Activated naive CD4-positive, alpha-beta T cell treated with anti-CD3 and anti-CD28 coated beads, Interleukin-2, amount 10 ng/mL, durations not matched to agents 5 hours and 36 hours (primary cell): ENCODE measurements around the gene THAP8. TPM values are rescaled to one million over a fixed set of nuclear protein-coding genes. Genes with fewer than 3 reads are reported as not detected.

Experiments used
- total RNA-seq, 2 experiments: library from RNA; stranded (reverse); gene quantifications; one replicate each; pipeline ENCODE4 v1.2.3, GENCODE V29; 2021

The THAP8 gene, protein sequence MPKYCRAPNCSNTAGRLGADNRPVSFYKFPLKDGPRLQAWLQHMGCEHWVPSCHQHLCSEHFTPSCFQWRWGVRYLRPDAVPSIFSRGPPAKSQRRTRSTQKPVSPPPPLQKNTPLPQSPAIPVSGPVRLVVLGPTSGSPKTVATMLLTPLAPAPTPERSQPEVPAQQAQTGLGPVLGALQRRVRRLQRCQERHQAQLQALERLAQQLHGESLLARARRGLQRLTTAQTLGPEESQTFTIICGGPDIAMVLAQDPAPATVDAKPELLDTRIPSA
- 1 to 10 TPM; 5.7 to 6.4 TPM for total RNA-seq

DNA sequence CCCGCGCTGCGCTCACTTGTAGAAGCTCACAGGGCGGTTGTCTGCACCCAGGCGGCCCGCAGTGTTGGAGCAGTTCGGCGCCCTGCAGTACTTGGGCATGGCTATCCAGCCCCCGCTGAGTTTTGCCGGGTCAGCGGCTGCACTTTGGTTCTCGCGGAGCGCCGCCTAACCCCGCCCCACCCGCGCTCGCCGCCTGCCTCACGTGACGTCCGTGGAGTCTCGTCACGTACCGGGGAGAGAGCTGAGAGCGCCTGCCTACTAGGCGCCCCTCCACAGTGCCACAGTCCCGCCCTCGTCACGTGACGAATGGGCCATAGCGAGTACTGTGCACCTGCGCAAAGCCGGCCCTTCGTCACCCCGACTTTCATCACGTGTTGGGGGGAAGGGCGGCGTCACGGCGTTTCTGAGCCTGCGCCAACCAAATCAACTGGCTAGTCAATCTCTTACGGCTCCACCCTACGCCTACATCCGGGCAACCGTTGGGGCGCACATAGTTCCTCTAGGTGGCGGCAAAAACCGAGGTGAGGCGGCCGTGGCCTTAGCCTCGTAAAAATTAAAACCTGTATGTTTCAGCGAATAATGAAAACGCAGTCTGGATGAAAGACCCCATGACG is at the start of gene THAP8:
Gene THAP8, minus strand, starts transcription at position 167 of the 614 bp plus-strand sequence. Its CDS starts 68 bp downstream, at position 99.

DNA sequence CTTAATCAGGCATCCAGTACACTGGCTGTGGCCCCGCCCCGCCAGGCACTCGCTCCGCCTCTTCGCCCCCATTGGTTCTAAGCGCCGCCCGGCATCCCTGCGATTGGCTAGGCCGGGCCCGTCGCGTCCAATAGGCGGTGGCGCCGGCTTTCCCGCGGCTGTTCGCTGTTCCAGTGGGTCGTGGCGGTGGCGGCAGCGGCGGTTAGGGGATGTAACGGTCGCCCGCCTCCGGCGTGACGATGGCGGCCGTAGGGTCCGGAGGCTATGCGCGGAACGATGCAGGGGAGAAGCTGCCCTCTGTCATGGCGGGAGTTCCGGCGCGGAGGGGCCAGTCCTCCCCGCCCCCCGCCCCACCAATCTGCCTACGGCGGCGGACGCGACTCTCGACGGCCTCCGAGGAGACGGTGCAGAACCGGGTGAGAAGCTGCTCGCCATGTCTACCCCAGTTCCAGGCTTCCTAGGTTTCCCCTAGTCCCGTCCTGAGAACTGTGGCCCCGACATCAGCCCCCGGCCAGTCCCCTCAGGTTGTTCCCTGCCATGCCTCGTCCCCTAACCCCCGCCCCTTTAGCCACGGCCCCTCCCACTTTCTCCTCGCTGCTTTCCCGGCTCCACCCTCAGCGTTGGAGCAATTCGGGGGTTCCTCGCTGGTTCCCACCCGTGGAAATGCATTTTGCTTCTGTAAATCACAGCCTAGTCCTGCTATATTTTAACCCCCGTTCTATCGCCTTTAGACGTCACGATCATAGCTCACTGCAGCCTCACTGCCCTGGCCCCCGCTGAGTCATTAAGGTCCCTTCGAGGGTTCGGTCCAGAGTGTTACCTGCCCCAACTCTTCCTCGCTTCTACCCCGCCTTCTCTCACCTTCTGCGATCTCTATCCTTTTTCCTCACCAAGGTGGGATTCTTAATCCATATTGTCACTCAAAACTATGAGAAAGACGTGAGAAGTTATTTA is 925 bp upstream of the THAP8 start, which contains the start of gene WDR62:
Gene WDR62, plus strand, starts transcription at position 165 of the 954 bp plus-strand sequence. Its CDS starts 75 bp downstream, at position 240.

DNA sequence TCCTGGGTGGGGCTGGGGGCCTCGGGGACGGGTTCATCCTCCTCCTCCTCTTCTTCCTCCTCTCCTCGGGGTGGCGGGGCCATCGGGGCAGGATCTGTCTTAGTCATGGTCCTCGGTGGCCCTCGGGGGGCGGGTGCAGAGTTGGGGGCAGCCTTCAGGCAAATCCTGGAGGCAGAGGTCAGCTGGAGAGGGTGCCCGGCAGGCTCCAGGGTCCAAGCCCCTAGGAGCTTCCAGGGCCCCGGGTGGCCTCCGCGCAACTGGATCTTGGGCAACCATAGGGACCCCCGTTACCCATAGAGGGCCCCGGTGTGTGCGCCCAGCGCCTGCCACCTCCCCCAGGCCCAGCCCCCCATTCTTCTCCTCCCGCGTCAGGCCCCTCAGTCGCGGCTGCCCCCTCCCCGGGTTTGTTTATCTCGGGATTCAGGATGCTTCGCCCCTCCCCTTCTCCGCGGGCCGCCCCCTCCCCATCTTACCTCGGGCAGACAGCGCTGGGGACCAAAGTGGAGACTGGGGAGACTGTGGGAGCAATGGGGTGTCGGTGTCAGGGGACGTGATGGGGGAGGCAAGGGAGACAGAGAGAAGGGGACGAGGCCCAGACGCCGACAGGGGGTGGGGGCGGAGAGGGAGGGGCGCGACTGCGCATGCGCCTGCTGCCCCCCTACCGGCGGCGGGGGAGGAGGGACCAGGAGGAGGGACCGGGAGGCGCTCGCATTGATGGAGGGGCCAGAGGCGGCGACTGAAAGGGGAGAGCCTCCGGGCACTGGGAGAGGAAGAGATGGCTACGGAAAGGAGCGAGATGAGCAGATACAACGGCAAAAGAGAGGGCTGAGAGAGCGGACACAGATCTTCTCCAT is 21.6 kb downstream of the THAP8 start, which contains the start of gene CLIP3:
Gene CLIP3, minus strand, starts transcription at position 623 of the 854 bp plus-strand sequence. Its CDS starts 516 bp downstream, at position 107.

GRCh38 chr19:36014012-36014924 is 39.8 kb downstream of the THAP8 start, which contains the start of gene ALKBH6:
ALKBH6 (minus strand) TSS chr19:36014213; CDS start chr19:36013397, 816 bp downstream.

GRCh38 chr19:36008336-36008978 is 45.6 kb downstream of the THAP8 start, which contains the start of gene SYNE4:
SYNE4 (minus strand) TSS chr19:36008813; CDS start chr19:36008681, 132 bp downstream.

DNA sequence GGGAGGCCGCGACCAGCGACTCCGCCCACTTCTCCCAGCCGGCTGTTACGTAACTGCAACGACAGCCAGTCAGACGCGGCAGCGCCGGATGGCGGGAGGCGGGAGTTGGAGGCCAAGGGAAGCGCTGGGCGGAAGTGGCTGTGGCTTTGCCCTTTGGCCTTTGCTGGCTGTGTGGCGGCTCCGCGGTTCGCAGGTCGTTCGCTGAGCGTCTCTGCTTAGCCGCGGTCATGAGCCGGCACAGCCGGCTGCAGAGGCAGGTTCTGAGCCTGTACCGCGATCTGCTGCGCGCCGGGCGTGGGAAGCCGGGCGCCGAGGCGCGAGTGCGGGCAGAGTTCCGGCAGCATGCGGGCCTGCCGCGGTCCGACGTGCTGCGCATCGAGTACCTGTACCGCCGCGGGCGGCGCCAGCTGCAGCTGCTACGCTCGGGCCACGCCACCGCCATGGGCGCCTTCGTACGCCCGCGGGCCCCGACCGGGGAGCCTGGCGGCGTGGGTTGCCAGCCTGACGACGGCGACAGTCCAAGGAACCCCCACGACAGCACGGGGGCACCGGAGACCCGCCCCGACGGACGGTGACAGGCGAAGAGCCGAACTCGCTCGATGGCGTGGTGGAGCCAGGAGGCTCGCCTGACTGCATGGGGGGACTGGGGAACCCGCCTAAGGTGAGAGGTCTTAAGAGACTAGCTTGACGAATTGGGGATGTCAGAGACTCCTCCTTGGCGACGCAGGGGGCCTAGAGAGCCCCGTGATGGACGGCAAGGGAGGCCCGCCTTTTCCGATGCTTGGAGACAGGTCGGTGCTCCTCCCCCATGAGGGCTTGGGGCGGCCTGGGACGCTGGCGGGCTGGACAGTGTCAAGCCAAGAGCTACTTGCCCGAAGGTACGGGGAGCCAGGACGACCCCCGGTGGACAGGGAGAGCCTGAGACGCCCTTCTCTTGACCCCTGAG is 58.8 kb downstream of the THAP8 start, which contains the start of gene SDHAF1:
Gene SDHAF1, plus strand, starts transcription at position 141 of the 946 bp plus-strand sequence. Its CDS starts 87 bp downstream, at position 228.

Other genes starting within 250 kb of the THAP8 start
- not detected for gene PRODH2, start 241.4 kb downstream of the THAP8 start, total RNA-seq
- not detected for gene NPHS1, start 201.8 kb downstream of the THAP8 start, total RNA-seq
- under 1 TPM; 0.30 to 0.63 TPM for gene KIRREL2, start 197.4 kb downstream of the THAP8 start, total RNA-seq
- 1 to 10 TPM in 1 of 2 experiments, under 1 TPM in 1; 0.30 to 1.2 TPM for gene APLP1, start 185.7 kb downstream of the THAP8 start, total RNA-seq
- 10 to 100 TPM; 35.6 to 42.9 TPM for gene NFKBID, start 153.7 kb downstream of the THAP8 start, total RNA-seq
- 100 to 1,000 TPM; 195 to 204 TPM for gene HCST, start 151.8 kb downstream of the THAP8 start, total RNA-seq
- under 1 TPM in 1 of 2 experiments, not detected in 1; 0.43 TPM for gene TYROBP, start 146.0 kb downstream of the THAP8 start, total RNA-seq
- gene LRFN3, start 117.9 kb downstream of the THAP8 start, total RNA-seq, result 10 to 100 TPM; 12.4 to 13.0 TPM
- 10 to 100 TPM; 17.4 to 19.6 TPM for gene SDHAF1, start 59.1 kb downstream of the THAP8 start, total RNA-seq
- 1 to 10 TPM; 1.6 to 2.0 TPM for gene SYNE4, start 45.5 kb downstream of the THAP8 start, total RNA-seq
- gene ALKBH6, start 40.1 kb downstream of the THAP8 start, total RNA-seq, result 10 to 100 TPM; 42.1 to 44.0 TPM
- gene CLIP3, start 21.4 kb downstream of the THAP8 start, total RNA-seq, result 1 to 10 TPM; 1.5 TPM
- gene WDR62, start 612 bp upstream of the THAP8 start, total RNA-seq, result 10 to 100 TPM; 23.7 to 26.4 TPM
- not detected for gene OVOL3, start 56.9 kb upstream of the THAP8 start, total RNA-seq
- gene POLR2I, start 60.6 kb upstream of the THAP8 start, total RNA-seq, result 10 to 100 TPM; 48.1 to 48.4 TPM
- 100 to 1,000 TPM; 164 to 169 TPM for gene TBCB, start 61.2 kb upstream of the THAP8 start, total RNA-seq
- 100 to 1,000 TPM; 423 to 425 TPM for gene CAPNS1, start 85.8 kb upstream of the THAP8 start, total RNA-seq
- gene COX7A1, start 98.2 kb upstream of the THAP8 start, total RNA-seq, result not detected
- gene ZNF565, start 160.4 kb upstream of the THAP8 start, total RNA-seq, result 1 to 10 TPM; 3.8 to 4.5 TPM
- 10 to 100 TPM; 63.6 to 66.9 TPM for gene ZNF146, start 160.8 kb upstream of the THAP8 start, total RNA-seq